Stromal cell of bone marrow (primary cell): ENCODE measurements around the gene GLRA3.
"Not testable (repeated sequence)": the region's sequence is repeated elsewhere in the genome, so short reads cannot be mapped to it uniquely, and the experiment has no call there.

Source experiments
- DNase-seq: peaks from one replicate; pipeline ENCODE4 v3.0.0-alpha.2; 2012; ENCODE audit warnings: low read depth

The GLRA3 gene

GRCh38 chr4:174714393-174715211, 114.4 kb downstream of the GLRA3 start:
- peak; percentile 21 for DNase-seq

GRCh38 chr4:174713821-174714220, 115.2 kb downstream of the GLRA3 start:
- no peak for DNase-seq

- no peak for DNase-seq
These were observed 115.9 kb downstream of the GLRA3 start for GRCh38 chr4:174713181-174713580.

- no peak for DNase-seq
These were observed 119.5 kb downstream of the GLRA3 start for GRCh38 chr4:174709526-174709925.

- DNase-seq = no peak
These were observed 120.7 kb downstream of the GLRA3 start for GRCh38 chr4:174708381-174708780.

- no peak for DNase-seq
These were observed 121.1 kb downstream of the GLRA3 start for GRCh38 chr4:174707902-174708301.

GRCh38 chr4:174707051-174707676, 121.9 kb downstream of the GLRA3 start:
- DNase-seq = no peak

- DNase-seq = no peak
These were observed 126.0 kb downstream of the GLRA3 start for GRCh38 chr4:174702979-174703478.

GRCh38 chr4:174699654-174700053, 129.4 kb downstream of the GLRA3 start:
- DNase-seq = no peak

GRCh38 chr4:174697896-174698295, 131.2 kb downstream of the GLRA3 start:
- no peak for DNase-seq

GRCh38 chr4:174697202-174697601, 131.8 kb downstream of the GLRA3 start:
- peak; percentile 32 for DNase-seq

- no peak for DNase-seq
These were observed 132.4 kb downstream of the GLRA3 start for GRCh38 chr4:174696657-174697056.

- DNase-seq = not testable (repeated sequence)
These were observed 137.2 kb downstream of the GLRA3 start for GRCh38 chr4:174691876-174692275.

GRCh38 chr4:174690665-174691064, 138.4 kb downstream of the GLRA3 start:
- DNase-seq = no peak

GRCh38 chr4:174689618-174690017, 139.4 kb downstream of the GLRA3 start:
- no peak for DNase-seq

- no peak for DNase-seq
These were observed 142.2 kb downstream of the GLRA3 start for GRCh38 chr4:174686826-174687225.

- peak; percentile 32 for DNase-seq
These were observed 147.2 kb downstream of the GLRA3 start for GRCh38 chr4:174681723-174682300.

GRCh38 chr4:174674305-174674840, 154.7 kb downstream of the GLRA3 start:
- no peak for DNase-seq

- DNase-seq = no peak
These were observed 155.2 kb downstream of the GLRA3 start for GRCh38 chr4:174673865-174674264.

GRCh38 chr4:174672276-174672675, 156.8 kb downstream of the GLRA3 start:
- DNase-seq = peak; percentile 14

GRCh38 chr4:174669270-174669669, 159.8 kb downstream of the GLRA3 start:
- peak; percentile 77 for DNase-seq

GRCh38 chr4:174665799-174666198, 163.2 kb downstream of the GLRA3 start:
- DNase-seq = no peak

- no peak for DNase-seq
These were observed 165.8 kb downstream of the GLRA3 start for GRCh38 chr4:174663216-174663615.
